Osteoblast (primary cell): ENCODE measurements around the gene RBM10. TPM values are rescaled to one million over a fixed set of nuclear protein-coding genes. Genes with fewer than 3 reads are reported as not detected.
A peak's percentile ranks its signal among the peaks of the same experiment; 100 is the strongest.

Experiments used
- DNase-seq: peaks from one replicate; pipeline ENCODE4 v3.0.0; 2011; ENCODE audit warnings: low spot score, mixed read lengths; ENCODE audit not compliant: insufficient read length; ENCODE audit errors: missing footprints
- H2AFZ ChIP-seq: 2 replicates; pipeline ENCODE4 v1.6.0; 2011; ENCODE audit warnings: mild to moderate bottlenecking, low read length
- H3K27ac ChIP-seq: 2 replicates; pipeline ENCODE4 v1.5.1; 2011; ENCODE audit warnings: mild to moderate bottlenecking, low read depth, low read length, moderate library complexity
- H3K27me3 ChIP-seq: 2 replicates; pipeline ENCODE4 v1.6.0; 2012; ENCODE audit warnings: mild to moderate bottlenecking, control low read depth, inconsistent platforms, low read length, moderate library complexity; ENCODE audit not compliant: insufficient read depth
- H3K36me3 ChIP-seq: 2 replicates; pipeline ENCODE4 v1.5.1; 2011; ENCODE audit warnings: mild to moderate bottlenecking, low read length, control low read depth, moderate library complexity; ENCODE audit not compliant: insufficient read depth
- H3K4me1 ChIP-seq: 2 replicates; pipeline ENCODE4 v1.5.1; 2011; ENCODE audit warnings: mild to moderate bottlenecking, low read length, control low read depth, moderate library complexity; ENCODE audit not compliant: insufficient read depth
- H3K4me2 ChIP-seq: 2 replicates; pipeline ENCODE4 v1.6.0; 2011; ENCODE audit warnings: mild to moderate bottlenecking, low read length; ENCODE audit not compliant: insufficient read depth
- H3K4me3 ChIP-seq: fragments of 200-600 bp; sonication (generic); 3 replicates; pipeline ENCODE4 v1.5.1; 2012; ENCODE audit warnings: mild to moderate bottlenecking, low read length, inconsistent platforms; ENCODE audit not compliant: insufficient read depth
- H3K79me2 ChIP-seq: 2 replicates; pipeline ENCODE4 v1.6.0; 2012; ENCODE audit warnings: mild to moderate bottlenecking, low read length, control low read depth, inconsistent platforms; ENCODE audit not compliant: insufficient read depth
- H3K9me3 ChIP-seq: 2 replicates; pipeline ENCODE4 v1.5.1; 2011; ENCODE audit warnings: low read depth, low read length, control low read depth
- H4K20me1 ChIP-seq: 2 replicates; pipeline ENCODE4 v1.6.0; 2012; ENCODE audit warnings: mild to moderate bottlenecking, low read length, control low read depth; ENCODE audit not compliant: insufficient read depth
- CTCF ChIP-seq: IDR thresholded peaks from 2 replicates; pipeline ENCODE4 v1.5.1; 2011; ENCODE audit warnings: mild to moderate bottlenecking, low read depth, low read length, moderate library complexity; ENCODE audit errors: extremely low read depth
- total RNA-seq: library from RNA; depleted of rRNA; stranded (reverse); fragments of >200 nt; gene quantifications from 2 replicates; pipeline ENCODE4 v1.2.3, GENCODE V29; 2012

Gene RBM10
- total RNA-seq, 1 donor: 32.9 TPM

- peaks cover 4% of the 10 kb centered on the region for H4K20me1 ChIP-seq
- no peak for DNase-seq
- H3K36me3 ChIP-seq: peaks cover 3% of the 10 kb centered on the region
- H3K4me1 ChIP-seq: peaks cover 15% of the 10 kb centered on the region
- H3K27ac ChIP-seq: no peak overlapping the region
- peaks cover 22% of the 10 kb centered on the region for H3K79me2 ChIP-seq
- no peak overlapping the region for H3K4me2 ChIP-seq
- H3K4me3 ChIP-seq: no peak overlapping the region
- no peak overlapping the region for H2AFZ ChIP-seq
- TF ChIP-seq CTCF: no peak
- H3K9me3 ChIP-seq: no peaks in the 10 kb centered on the region
- peaks cover 3% of the 10 kb centered on the region for H3K27me3 ChIP-seq
Observed at GRCh38 chrX:47189906-47190305, 44.9 kb downstream of the RBM10 start.

- peaks cover 9% of the 10 kb centered on the region for H4K20me1 ChIP-seq
- peaks cover 3% of the 10 kb centered on the region for H3K36me3 ChIP-seq
- H3K27me3 ChIP-seq: peaks cover 3% of the 10 kb centered on the region
- H3K4me3 ChIP-seq: peak overlapping the region; percentile 76
- peaks cover 22% of the 10 kb centered on the region for H3K4me1 ChIP-seq
- TF ChIP-seq CTCF: no peak
- peak overlapping the region; percentile 81 for H3K4me2 ChIP-seq
- no peaks in the 10 kb centered on the region for H3K9me3 ChIP-seq
- H3K79me2 ChIP-seq: peaks cover 30% of the 10 kb centered on the region
- H2AFZ ChIP-seq: peak overlapping the region; percentile 67
- peak; percentile 98 for DNase-seq
- peak overlapping the region; percentile 19 for H3K27ac ChIP-seq
Observed at GRCh38 chrX:47190445-47191269, 45.6 kb downstream of the RBM10 start.

GRCh38 chrX:47191331-47191730 is 46.3 kb downstream of the RBM10 start:
- peak overlapping the region; percentile 67 for H2AFZ ChIP-seq
- H4K20me1 ChIP-seq: peaks cover 16% of the 10 kb centered on the region
- H3K36me3 ChIP-seq: no peaks in the 10 kb centered on the region
- peaks cover 3% of the 10 kb centered on the region for H3K27me3 ChIP-seq
- TF ChIP-seq CTCF: no peak
- H3K9me3 ChIP-seq: no peaks in the 10 kb centered on the region
- peak overlapping the region; percentile 76 for H3K4me3 ChIP-seq
- peak overlapping the region; percentile 19 for H3K27ac ChIP-seq
- DNase-seq: peak; percentile 60
- H3K79me2 ChIP-seq: peaks cover 36% of the 10 kb centered on the region
- peaks cover 29% of the 10 kb centered on the region for H3K4me1 ChIP-seq
- peak overlapping the region; percentile 81 for H3K4me2 ChIP-seq

- no peak for TF ChIP-seq CTCF
- Histone ChIP-seq H3K27ac (no peak overlapping the region), H3K4me2 (peak overlapping the region; percentile 81), H2AFZ (peak overlapping the region; percentile 67), H3K27me3 (peaks cover 3% of the 10 kb centered on the region), H3K4me1 (peaks cover 34% of the 10 kb centered on the region), H4K20me1 (peaks cover 22% of the 10 kb centered on the region), H3K79me2 (peaks cover 42% of the 10 kb centered on the region), H3K36me3 (peaks cover 3% of the 10 kb centered on the region), H3K9me3 (no peaks in the 10 kb centered on the region), H3K4me3 (peak overlapping the region; percentile 76)
- peak; percentile 18 for DNase-seq
Observed at GRCh38 chrX:47191806-47192401, 46.9 kb downstream of the RBM10 start.
